GM18868 (cell line): ENCODE data around the gene TNFRSF21.
"Not testable (repeated sequence)": the region's sequence is repeated elsewhere in the genome, so short reads cannot be mapped to it uniquely, and the experiment has no call there.

ENCODE experiments used
- ATAC-seq: cut with Tn5 transposase; IDR thresholded peaks from one replicate; pipeline ENCODE4 v1.9.1; 2021; ENCODE audit warnings: mild to moderate bottlenecking, moderate library complexity; ENCODE audit not compliant: unreplicated experiment

Gene TNFRSF21

GRCh38 chr6:47230579-47230978 lies 79.1 kb downstream of the TNFRSF21 start:
- no peak for ATAC-seq

GRCh38 chr6:47229255-47229654 lies 80.5 kb downstream of the TNFRSF21 start:
- ATAC-seq: no peak

GRCh38 chr6:47228093-47228492 lies 81.6 kb downstream of the TNFRSF21 start:
- ATAC-seq: not testable (repeated sequence)

GRCh38 chr6:47223251-47223650 lies 86.5 kb downstream of the TNFRSF21 start:
- not testable (repeated sequence) for ATAC-seq

- ATAC-seq: no peak
Measured at GRCh38 chr6:47221565-47221964, 88.1 kb downstream of the TNFRSF21 start.

- no peak for ATAC-seq
Measured at GRCh38 chr6:47209632-47210031, 100.1 kb downstream of the TNFRSF21 start.

GRCh38 chr6:47207261-47207660 lies 102.4 kb downstream of the TNFRSF21 start:
- no peak for ATAC-seq

- no peak for ATAC-seq
Measured at GRCh38 chr6:47206626-47207025, 103.1 kb downstream of the TNFRSF21 start.

GRCh38 chr6:47203938-47204611 lies 105.6 kb downstream of the TNFRSF21 start:
- ATAC-seq: no peak

GRCh38 chr6:47203266-47203937 lies 106.3 kb downstream of the TNFRSF21 start:
- peak; percentile 86 for ATAC-seq

GRCh38 chr6:47202644-47203205 lies 107.0 kb downstream of the TNFRSF21 start:
- peak; percentile 3 for ATAC-seq

- no peak for ATAC-seq
Measured at GRCh38 chr6:47200536-47201334, 109.0 kb downstream of the TNFRSF21 start.

- peak; percentile 76 for ATAC-seq
Measured at GRCh38 chr6:47197682-47198640, 111.7 kb downstream of the TNFRSF21 start.

- no peak for ATAC-seq
Measured at GRCh38 chr6:47196113-47196512, 113.6 kb downstream of the TNFRSF21 start.

- no peak for ATAC-seq
Measured at GRCh38 chr6:47195011-47195650, 114.6 kb downstream of the TNFRSF21 start.

GRCh38 chr6:47188588-47189021 lies 121.1 kb downstream of the TNFRSF21 start:
- ATAC-seq: no peak

- ATAC-seq: no peak
Measured at GRCh38 chr6:47187893-47188587, 121.7 kb downstream of the TNFRSF21 start.

GRCh38 chr6:47187113-47187512 lies 122.6 kb downstream of the TNFRSF21 start:
- ATAC-seq: no peak

- ATAC-seq: no peak
Measured at GRCh38 chr6:47182291-47182957, 127.3 kb downstream of the TNFRSF21 start.
